SK-N-MC (cell line): Measurements from ENCODE around the gene CCDC81.

Experiments used
- EZH2 ChIP-seq: fragments of 200-600 bp; sonication (generic); IDR thresholded peaks from one replicate; pipeline ENCODE4 v1.6.1; 2017; ENCODE audit warnings: antibody characterized with exemption
- FOXP2 ChIP-seq: optimal IDR thresholded peaks from 2 replicates; pipeline ENCODE3; 2011; ENCODE audit warnings: mild to moderate bottlenecking, moderate library complexity; ENCODE audit not compliant: insufficient read depth; ENCODE audit errors: extremely low read length, control extremely low read depth
- POLR2AphosphoS5 ChIP-seq: IDR thresholded peaks from 2 replicates; pipeline ENCODE4 v1.6.1; 2012; ENCODE audit warnings: mild to moderate bottlenecking, low read depth, low read length, borderline replicate concordance

GRCh38 chr11:86438685-86439084, 64.0 kb downstream of the CCDC81 start:
- TF ChIP-seq EZH2 (no peak), POLR2AphosphoS5 (no peak), FOXP2 (no peak)
